Measurements from ENCODE around the gene DEUP1. TPM values are rescaled to one million over a fixed set of nuclear protein-coding genes. Genes with fewer than 3 reads are reported as not detected.

The DEUP1 gene
- total and polyA plus RNA-seq, 9 of the 15 experiments (the other 6 are each of a cell fraction or from before 2014, with no cell fraction given): 1.4 to 10.9 (median 9.3) TPM

DNA sequence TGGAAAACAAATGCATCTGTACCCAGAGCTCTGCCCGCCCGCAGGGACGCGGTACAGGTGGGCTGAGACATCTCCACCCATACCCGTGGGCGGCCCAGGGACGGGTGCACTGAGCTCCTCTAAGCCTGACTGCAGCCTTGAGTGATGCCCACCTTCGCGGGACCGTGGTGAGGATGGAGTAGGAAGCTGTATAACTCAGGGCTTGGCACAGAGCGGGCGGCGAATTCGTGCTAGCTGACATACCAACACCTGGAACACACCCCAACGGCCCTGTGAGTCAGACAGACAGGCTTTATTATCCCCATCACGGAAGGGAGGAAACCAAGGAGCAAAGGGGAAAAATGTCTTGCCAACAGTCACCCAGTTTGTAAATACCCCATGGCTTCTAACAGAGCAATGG lies 150.7 kb downstream of the DEUP1 start (continued):
- TF ChIP-seq CEBPZ (IDR thresholded peaks at IDR 0.05; ENCODE audit: borderline replicate concordance, low read depth, low read length) (no peak), ZNF354B (CRISPR knock-in tag; IDR thresholded peaks at IDR 0.05) (no peak), SRF (CRISPR knock-in tag; IDR thresholded peaks at IDR 0.05) (no peak), GTF2A2 (tag; IDR thresholded peaks at IDR 0.05) (no peak)
- TF ChIP-seq, protein P1, sequence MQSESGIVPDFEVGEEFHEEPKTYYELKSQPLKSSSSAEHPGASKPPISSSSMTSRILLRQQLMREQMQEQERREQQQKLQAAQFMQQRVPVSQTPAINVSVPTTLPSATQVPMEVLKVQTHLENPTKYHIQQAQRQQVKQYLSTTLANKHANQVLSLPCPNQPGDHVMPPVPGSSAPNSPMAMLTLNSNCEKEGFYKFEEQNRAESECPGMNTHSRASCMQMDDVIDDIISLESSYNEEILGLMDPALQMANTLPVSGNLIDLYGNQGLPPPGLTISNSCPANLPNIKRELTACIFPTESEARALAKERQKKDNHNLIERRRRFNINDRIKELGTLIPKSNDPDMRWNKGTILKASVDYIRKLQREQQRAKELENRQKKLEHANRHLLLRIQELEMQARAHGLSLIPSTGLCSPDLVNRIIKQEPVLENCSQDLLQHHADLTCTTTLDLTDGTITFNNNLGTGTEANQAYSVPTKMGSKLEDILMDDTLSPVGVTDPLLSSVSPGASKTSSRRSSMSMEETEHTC (IDR thresholded peaks at IDR 0.05): no peak

- no peak for TF ChIP-seq NFIC (IDR thresholded peaks at IDR 0.05)
- no peak for TF ChIP-seq ZNF75A (CRISPR knock-in tag; IDR thresholded peaks at IDR 0.05)
- TF ChIP-seq E2F3 (CRISPR knock-in tag; IDR thresholded peaks at IDR 0.05): no peak
- TF ChIP-seq KLF1 (tag; IDR thresholded peaks at IDR 0.05): no peak
- TF ChIP-seq, protein P2, sequence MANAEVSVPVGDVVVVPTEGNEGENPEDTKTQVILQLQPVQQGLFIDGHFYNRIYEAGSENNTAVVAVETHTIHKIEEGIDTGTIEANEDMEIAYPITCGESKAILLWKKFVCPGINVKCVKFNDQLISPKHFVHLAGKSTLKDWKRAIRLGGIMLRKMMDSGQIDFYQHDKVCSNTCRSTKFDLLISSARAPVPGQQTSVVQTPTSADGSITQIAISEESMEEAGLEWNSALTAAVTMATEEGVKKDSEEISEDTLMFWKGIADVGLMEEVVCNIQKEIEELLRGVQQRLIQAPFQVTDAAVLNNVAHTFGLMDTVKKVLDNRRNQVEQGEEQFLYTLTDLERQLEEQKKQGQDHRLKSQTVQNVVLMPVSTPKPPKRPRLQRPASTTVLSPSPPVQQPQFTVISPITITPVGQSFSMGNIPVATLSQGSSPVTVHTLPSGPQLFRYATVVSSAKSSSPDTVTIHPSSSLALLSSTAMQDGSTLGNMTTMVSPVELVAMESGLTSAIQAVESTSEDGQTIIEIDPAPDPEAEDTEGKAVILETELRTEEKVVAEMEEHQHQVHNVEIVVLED (CRISPR knock-in tag; IDR thresholded peaks at IDR 0.05): no peak
- no peak for TF ChIP-seq KDM2B (CRISPR knock-in tag; IDR thresholded peaks at IDR 0.05)
- no peak for TF ChIP-seq PML (IDR thresholded peaks at IDR 0.05; ENCODE audit: low read length)
- no peak for TF ChIP-seq PTRF (tag; IDR thresholded peaks at IDR 0.05)
- ChIA-PET CTCF (ENCODE audit: low intra/inter-chr PET ratio) (no interaction called here), POLR2A (interaction anchor here (2.2 kb wide), 1 partner anchor 7 kb away, joined by 7 read pairs; no protein-coding TSS in a partner anchor)
- ATAC-seq: no peak
- DNase-seq (ENCODE audit: extremely low read depth in 1 of 4, low spot score in 3 of 4): no peak
- Histone ChIP-seq H3K4me2 (ENCODE audit: insufficient read depth, low read length) (no peak overlapping the region), H4K20me1 (replicated peaks; ENCODE audit: control insufficient read depth, insufficient read depth, low read length) (peaks cover 10% of the 10 kb centered on the region; the same call in 1 of the 2 replicates), H3K4me3 (no peak overlapping the region), H3K4me1 (replicated peaks in 1 of 2; ENCODE audit: control insufficient read depth in 2 of 2, insufficient read depth in 2 of 2, low read length in 2 of 2) (no peaks in the 10 kb centered on the region), H3K27me3 (ENCODE audit: control insufficient read depth in 2 of 2, insufficient read depth in 2 of 2, low read length in 2 of 2) (peaks cover 0 to 7% of the 10 kb centered on the region in 2 experiments; a peak in 1 of 5 replicates), H2AFZ (ENCODE audit: low read depth, low read length) (no peak overlapping the region), H3K79me2 (ENCODE audit: control insufficient read depth, insufficient read depth, low read length) (no peaks in the 10 kb centered on the region), H3K9me3 (replicated peaks; ENCODE audit: control insufficient read depth, insufficient read depth, low read depth, low read length) (no peaks in the 10 kb centered on the region), H3K9me1 (ENCODE audit: control insufficient read depth, insufficient read depth, low read length) (no peaks in the 10 kb centered on the region), H3K9ac (ENCODE audit: insufficient read depth in 1 of 2, low read depth in 2 of 2, low read length in 2 of 2) (no peak overlapping the region), H3K36me3 (ENCODE audit: control insufficient read depth, insufficient read depth, low read length) (no peaks in the 10 kb centered on the region), H3K27ac (ENCODE audit: extremely low read depth, low read depth, low read length) (no peak overlapping the region)
- in situ Hi-C loops (cut with MboI) (no loop called here), intact Hi-C loops (cut with micrococcal nuclease) (no loop called here)
- FAIRE-seq: no peak
- BruUV-seq (replicated peaks): no TSS peak
- WGBS (ENCODE audit: insufficient coverage, low coverage, missing lambda C conversion rate): 54% methylated on average over 6 of the region's 6 CpGs
These were observed 151.2 kb downstream of the DEUP1 start for GRCh38 chr11:93481696-93482095.
